Coronary artery (tissue), 2 donors: Measurements from ENCODE around the gene HOATZ.

Source experiments
- DNase-seq: peaks from one replicate; pipeline ENCODE4 v3.0.0-alpha.2; 2017; ENCODE audit warnings: low spot score
- H3K27ac ChIP-seq, 2 donors: fragments of 200-600 bp; sonication (generic); one replicate each; pipeline ENCODE4 v1.5.1; 2016 to 2019
- H3K4me3 ChIP-seq: fragments of 200-600 bp; sonication (generic); 2 replicates; pipeline ENCODE4 v1.5.1; 2016; ENCODE audit warnings: mild to moderate bottlenecking, moderate library complexity
- CTCF ChIP-seq: fragments of 200-600 bp; sonication (generic); IDR thresholded peaks from one replicate; pipeline ENCODE4 v1.5.1; 2019; ENCODE audit warnings: antibody characterized with exemption

HOATZ gene

DNA sequence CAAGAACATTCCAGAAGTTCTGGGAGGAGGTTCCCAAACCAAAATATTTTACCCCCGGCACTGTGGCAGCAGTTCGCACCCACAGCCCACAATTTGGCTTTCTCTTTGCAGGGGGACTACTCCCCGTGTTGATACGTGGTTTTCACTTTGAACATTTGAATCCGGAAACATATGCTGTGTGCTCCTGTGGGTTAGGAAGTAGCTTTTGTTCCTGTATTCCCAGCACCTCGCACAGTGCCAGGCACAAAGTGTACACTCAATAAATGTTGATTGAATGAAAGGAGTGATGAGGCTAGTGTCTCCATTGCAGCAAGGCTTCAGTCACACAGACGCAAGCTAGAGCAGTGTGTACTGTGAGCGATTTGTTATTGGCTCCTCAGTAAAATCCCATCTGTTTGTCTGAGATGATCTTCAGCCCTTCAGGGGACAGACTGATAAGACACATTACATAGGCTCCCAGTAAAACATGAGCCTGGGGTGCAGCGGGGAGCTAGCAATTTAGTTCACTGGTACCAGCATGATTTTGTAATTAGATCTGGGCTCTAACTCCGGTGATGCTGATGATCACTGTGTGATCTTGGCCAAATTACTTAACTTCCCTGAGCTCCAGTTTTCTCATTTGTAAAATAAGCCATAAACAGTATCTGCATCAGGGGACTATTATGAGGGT is 28.2 kb downstream of the HOATZ start:
- TF ChIP-seq CTCF: no peak
- Histone ChIP-seq H3K27ac (no peak overlapping the region), H3K4me3 (no peak overlapping the region)
- no peak for DNase-seq

DNA sequence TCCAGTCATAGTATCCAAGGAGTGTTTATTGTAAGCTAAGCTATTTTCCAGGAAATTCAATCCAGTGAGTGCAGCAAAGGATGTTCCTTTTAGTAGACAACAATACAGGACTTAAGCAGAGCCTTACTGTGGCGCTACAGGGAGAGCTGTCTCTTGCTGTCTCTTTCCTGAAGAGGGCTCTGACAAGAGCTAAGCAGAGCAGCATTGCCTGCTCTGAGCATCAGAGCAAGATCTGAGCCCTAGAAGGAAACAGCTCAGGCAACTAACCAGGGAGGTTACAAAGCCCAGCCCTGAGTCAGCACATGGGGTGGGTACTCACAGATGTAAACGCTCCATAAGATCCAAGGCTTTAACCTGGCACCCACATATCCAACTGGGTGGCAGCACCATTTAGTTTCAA is 33.9 kb downstream of the HOATZ start:
- Histone ChIP-seq H3K4me3 (no peak overlapping the region), H3K27ac (no peak overlapping the region)
- no peak for DNase-seq
- TF ChIP-seq CTCF: no peak

- H3K27ac ChIP-seq: no peak overlapping the region
- H3K4me3 ChIP-seq: no peak overlapping the region
- DNase-seq: no peak
- no peak for TF ChIP-seq CTCF
Observed at GRCh38 chr11:111549196-111549868, 34.8 kb downstream of the HOATZ start.

- no peak overlapping the region for H3K27ac ChIP-seq
- H3K4me3 ChIP-seq: no peak overlapping the region
- no peak for TF ChIP-seq CTCF
- DNase-seq: no peak
Observed at GRCh38 chr11:111549869-111550203, 35.3 kb downstream of the HOATZ start.

GRCh38 chr11:111550258-111550657 is 35.7 kb downstream of the HOATZ start:
- no peak for DNase-seq
- no peak for TF ChIP-seq CTCF
- no peak overlapping the region for H3K27ac ChIP-seq
- H3K4me3 ChIP-seq: no peak overlapping the region

- no peak for DNase-seq
- Histone ChIP-seq H3K27ac (no peak overlapping the region), H3K4me3 (no peak overlapping the region)
- no peak for TF ChIP-seq CTCF
Observed at GRCh38 chr11:111554532-111554931, 40.0 kb downstream of the HOATZ start.

GRCh38 chr11:111555255-111555654 is 40.7 kb downstream of the HOATZ start:
- Histone ChIP-seq H3K4me3 (no peak overlapping the region), H3K27ac (no peak overlapping the region)
- no peak for TF ChIP-seq CTCF
- DNase-seq: no peak
